Measurements from ENCODE around the gene ZBTB47. TPM values are rescaled to one million over a fixed set of nuclear protein-coding genes. Genes with fewer than 3 reads are reported as not detected.

ZBTB47 gene
- total RNA-seq, 3 donors from 2014 or later: 0.26 to 0.79 (median 0.56) TPM

GRCh38 chr3:42681361-42682038, 28.0 kb downstream of the ZBTB47 start:
- ATAC-seq: no peak
- Mint-ChIP-seq H3K9me3 (peaks cover 12% of the 10 kb centered on the region), H3K36me3 (ENCODE audit: insufficient read depth) (no peaks in the 10 kb centered on the region), H3K4me1 (ENCODE audit: low read depth) (peaks cover 2% of the 10 kb centered on the region), H3K4me3 (no peak overlapping the region), H3K27me3 (ENCODE audit: low read depth) (peaks cover 14% of the 10 kb centered on the region)
- no peak for DNase-seq

- peaks cover 22% of the 10 kb centered on the region for H3K27me3 Mint-ChIP-seq (ENCODE audit: low read depth)
- no peaks in the 10 kb centered on the region for H3K36me3 Mint-ChIP-seq (ENCODE audit: insufficient read depth)
- no peak for ATAC-seq
- H3K4me1 Mint-ChIP-seq (ENCODE audit: low read depth): peaks cover 2% of the 10 kb centered on the region
- H3K4me3 Mint-ChIP-seq: no peak overlapping the region
- peaks cover 11% of the 10 kb centered on the region for H3K9me3 Mint-ChIP-seq
- no peak for DNase-seq
Measured at GRCh38 chr3:42682301-42683070, 29.0 kb downstream of the ZBTB47 start.

GRCh38 chr3:42683875-42684598, 30.5 kb downstream of the ZBTB47 start:
- H3K4me1 Mint-ChIP-seq (ENCODE audit: low read depth): peaks cover 2% of the 10 kb centered on the region
- H3K4me3 Mint-ChIP-seq: no peak overlapping the region
- H3K36me3 Mint-ChIP-seq (ENCODE audit: insufficient read depth): no peaks in the 10 kb centered on the region
- ATAC-seq (peak; percentile 79 to 84), DNase-seq (no peak)
- peaks cover 22% of the 10 kb centered on the region for H3K27me3 Mint-ChIP-seq (ENCODE audit: low read depth)
- no peaks in the 10 kb centered on the region for H3K9me3 Mint-ChIP-seq

- no peaks in the 10 kb centered on the region for H3K9me3 Mint-ChIP-seq
- H3K4me1 Mint-ChIP-seq (ENCODE audit: low read depth): peaks cover 2% of the 10 kb centered on the region
- DNase-seq: no peak
- no peak for ATAC-seq
- no peaks in the 10 kb centered on the region for H3K36me3 Mint-ChIP-seq (ENCODE audit: insufficient read depth)
- peaks cover 22% of the 10 kb centered on the region for H3K27me3 Mint-ChIP-seq (ENCODE audit: low read depth)
- H3K4me3 Mint-ChIP-seq: no peak overlapping the region
Measured at GRCh38 chr3:42684632-42685362, 31.3 kb downstream of the ZBTB47 start.

- no peak for ATAC-seq
- Mint-ChIP-seq H3K4me3 (peak within 1 kb of the TSS; percentile 62), H3K9me3 (no peaks in the 10 kb centered on the region), H3K36me3 (ENCODE audit: insufficient read depth) (no peaks in the 10 kb centered on the region), H3K27me3 (ENCODE audit: low read depth) (peaks cover 22% of the 10 kb centered on the region), H3K4me1 (ENCODE audit: low read depth) (peaks cover 2% of the 10 kb centered on the region)
- DNase-seq: no peak
Measured at GRCh38 chr3:42685363-42685881, 31.9 kb downstream of the ZBTB47 start, which contains the start of gene KLHL40. KLHL40 (plus strand) TSS chr3:42685537; CDS start chr3:42685619, 82 bp downstream.

GRCh38 chr3:42685891-42686820, 32.7 kb downstream of the ZBTB47 start:
- DNase-seq: no peak
- peaks cover 2% of the 10 kb centered on the region for H3K4me1 Mint-ChIP-seq (ENCODE audit: low read depth)

GRCh38 chr3:42686832-42687650, 33.5 kb downstream of the ZBTB47 start:
- H3K4me1 Mint-ChIP-seq (ENCODE audit: low read depth): peaks cover 2% of the 10 kb centered on the region
- no peak for ATAC-seq
- DNase-seq: no peak
- no peaks in the 10 kb centered on the region for H3K36me3 Mint-ChIP-seq (ENCODE audit: insufficient read depth)
- no peaks in the 10 kb centered on the region for H3K9me3 Mint-ChIP-seq
- no peak overlapping the region for H3K4me3 Mint-ChIP-seq
- peaks cover 20% of the 10 kb centered on the region for H3K27me3 Mint-ChIP-seq (ENCODE audit: low read depth)

More at GRCh38 chr3:42685891-42686820, 32.7 kb downstream of the ZBTB47 start:
- no peak for ATAC-seq
- Mint-ChIP-seq H3K9me3 (no peaks in the 10 kb centered on the region), H3K27me3 (ENCODE audit: low read depth) (peaks cover 22% of the 10 kb centered on the region), H3K36me3 (ENCODE audit: insufficient read depth) (no peaks in the 10 kb centered on the region), H3K4me3 (peak overlapping the region; percentile 62)

GRCh38 chr3:42688016-42688415, 34.5 kb downstream of the ZBTB47 start:
- Mint-ChIP-seq H3K36me3 (ENCODE audit: insufficient read depth) (no peaks in the 10 kb centered on the region), H3K9me3 (no peaks in the 10 kb centered on the region), H3K4me1 (ENCODE audit: low read depth) (peaks cover 2% of the 10 kb centered on the region), H3K4me3 (no peak overlapping the region), H3K27me3 (ENCODE audit: low read depth) (peaks cover 16% of the 10 kb centered on the region)
- ATAC-seq: no peak
- no peak for DNase-seq

GRCh38 chr3:42688487-42689420, 35.3 kb downstream of the ZBTB47 start:
- no peaks in the 10 kb centered on the region for H3K9me3 Mint-ChIP-seq
- peaks cover 15% of the 10 kb centered on the region for H3K27me3 Mint-ChIP-seq (ENCODE audit: low read depth)
- DNase-seq (no peak), ATAC-seq (no peak)
- H3K4me1 Mint-ChIP-seq (ENCODE audit: low read depth): peaks cover 2% of the 10 kb centered on the region
- no peaks in the 10 kb centered on the region for H3K36me3 Mint-ChIP-seq (ENCODE audit: insufficient read depth)
- H3K4me3 Mint-ChIP-seq: no peak overlapping the region

- peaks cover 2% of the 10 kb centered on the region for H3K4me1 Mint-ChIP-seq (ENCODE audit: low read depth)
- no peaks in the 10 kb centered on the region for H3K36me3 Mint-ChIP-seq (ENCODE audit: insufficient read depth)
- DNase-seq: no peak
- H3K27me3 Mint-ChIP-seq (ENCODE audit: low read depth): peaks cover 15% of the 10 kb centered on the region
- H3K9me3 Mint-ChIP-seq: no peaks in the 10 kb centered on the region
- ATAC-seq: no peak
- no peak overlapping the region for H3K4me3 Mint-ChIP-seq
Measured at GRCh38 chr3:42689421-42690014, 36.0 kb downstream of the ZBTB47 start.

GRCh38 chr3:42690191-42690590, 36.7 kb downstream of the ZBTB47 start:
- Mint-ChIP-seq H3K36me3 (ENCODE audit: insufficient read depth) (no peaks in the 10 kb centered on the region), H3K4me3 (no peak overlapping the region), H3K27me3 (ENCODE audit: low read depth) (peaks cover 15% of the 10 kb centered on the region), H3K4me1 (ENCODE audit: low read depth) (peaks cover 2% of the 10 kb centered on the region), H3K9me3 (no peaks in the 10 kb centered on the region)
- DNase-seq (no peak), ATAC-seq (no peak)
